ENCODE data around the gene VAV1.
A peak's percentile ranks its signal among the peaks of the same experiment; 100 is the strongest.

Gene VAV1

DNA sequence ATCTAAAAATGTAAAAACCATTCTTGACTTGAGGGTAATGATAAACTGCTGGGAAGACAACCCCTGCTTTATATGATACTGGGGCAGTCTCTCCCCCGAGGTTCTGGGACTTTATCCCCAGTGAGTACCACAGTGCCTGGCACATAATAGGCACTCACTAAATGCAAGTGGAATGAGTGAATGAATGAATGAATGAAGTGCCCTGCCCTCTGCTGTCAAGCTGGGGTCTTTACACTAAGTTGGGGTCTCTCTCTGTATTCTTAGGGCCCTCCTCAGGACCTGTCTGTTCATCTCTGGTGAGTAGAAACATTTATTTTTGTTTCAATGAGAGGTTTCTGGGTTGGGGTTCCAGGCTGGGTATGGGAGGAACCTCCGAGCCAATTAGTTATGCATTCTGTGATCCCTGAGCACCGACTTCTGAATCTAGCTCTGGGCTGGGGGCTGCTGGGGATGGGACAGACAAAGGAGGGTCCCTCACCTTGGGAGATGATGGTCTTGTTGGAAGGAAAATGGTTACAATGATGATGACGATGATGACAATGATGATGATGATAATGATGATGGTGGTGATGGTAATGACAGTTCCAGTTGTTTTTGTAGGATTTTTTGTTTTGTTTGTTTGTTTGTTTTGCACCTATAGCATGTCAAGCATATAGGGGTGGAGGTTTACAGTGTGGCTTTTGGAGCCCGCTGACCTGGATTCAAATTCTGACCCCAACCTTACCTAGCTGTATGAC is 70.5 kb downstream of the VAV1 start:
- H3K9me3 ChIP-seq (ENCODE audit: control extremely low read depth in 1 of 5, control insufficient read depth in 4 of 5, insufficient read depth in 2 of 5, low read depth in 1 of 5, low read length in 4 of 5): no peaks in the 10 kb centered on the region
- WGBS (ENCODE audit: insufficient coverage): 100% methylated on average over 4 of the region's 5 CpGs
- peaks cover 10 to 44% (median 23%) of the 10 kb centered on the region in 4 experiments for H3K36me3 ChIP-seq (ENCODE audit: control insufficient read depth in 4 of 4, insufficient read depth in 4 of 4, low read length in 3 of 4)
- CTCF ChIA-PET: interaction anchor here (0.7 kb wide), 2 partner anchors 85 to 105 kb away, joined by 3 read pairs; partner anchors contain the start of gene GPR108
- POLR2A ChIA-PET: no interaction called here
- no peaks in the 10 kb centered on the region for H3K4me1 ChIP-seq (ENCODE audit: control extremely low read depth in 1 of 4, control insufficient read depth in 4 of 4, insufficient read depth in 4 of 4, low read length in 3 of 4)
- DNase-seq: no peak
- H3K27me3 ChIP-seq (replicated peaks in 2 of 5; ENCODE audit: control insufficient read depth in 4 of 5, insufficient read depth in 5 of 5, low read length in 4 of 5): no peaks in the 10 kb centered on the region
- H3K4me3 ChIP-seq (ENCODE audit: control insufficient read depth in 1 of 7, extremely low read depth in 1 of 7, insufficient read depth in 4 of 7, low read depth in 2 of 7, low read length in 6 of 7): no peak overlapping the region
- peak overlapping the region in 1 of 2 experiments; percentile 3 for H3K27ac ChIP-seq (ENCODE audit: insufficient read depth in 1 of 2, low read depth in 1 of 2, low read length in 2 of 2, poor library complexity in 1 of 2, severe bottlenecking in 2 of 2)

DNA sequence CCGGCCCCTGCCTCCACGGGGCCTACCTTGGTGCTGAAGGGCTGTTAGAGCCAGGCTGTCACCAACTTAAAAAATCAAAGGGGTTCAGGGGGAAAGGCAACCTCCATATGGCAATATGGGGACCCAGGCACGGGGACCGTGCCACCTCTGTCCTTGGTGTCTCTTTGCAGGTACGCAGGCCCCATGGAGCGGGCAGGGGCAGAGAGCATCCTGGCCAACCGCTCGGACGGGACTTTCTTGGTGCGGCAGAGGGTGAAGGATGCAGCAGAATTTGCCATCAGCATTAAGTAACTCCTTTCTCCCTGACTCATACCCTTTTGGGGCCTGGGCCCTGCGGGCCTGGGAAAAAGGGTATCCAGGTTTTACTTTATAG is 75.3 kb downstream of the VAV1 start:
- no peaks in the 10 kb centered on the region for H3K27me3 ChIP-seq (replicated peaks in 2 of 5; ENCODE audit: control insufficient read depth in 4 of 5, insufficient read depth in 5 of 5, low read length in 4 of 5)
- peaks cover 10 to 54% (median 40%) of the 10 kb centered on the region in 4 experiments for H3K36me3 ChIP-seq (ENCODE audit: control insufficient read depth in 4 of 4, insufficient read depth in 4 of 4, low read length in 3 of 4)
- ChIA-PET CTCF (no interaction called here), POLR2A (no interaction called here)
- no peak overlapping the region for H3K27ac ChIP-seq (ENCODE audit: insufficient read depth in 1 of 2, low read depth in 1 of 2, low read length in 2 of 2, poor library complexity in 1 of 2, severe bottlenecking in 2 of 2)
- DNase-seq: no peak
- no peaks in the 10 kb centered on the region for H3K9me3 ChIP-seq (ENCODE audit: control extremely low read depth in 1 of 5, control insufficient read depth in 4 of 5, insufficient read depth in 2 of 5, low read depth in 1 of 5, low read length in 4 of 5)
- no peak overlapping the region for H3K4me3 ChIP-seq (ENCODE audit: control insufficient read depth in 1 of 7, extremely low read depth in 1 of 7, insufficient read depth in 4 of 7, low read depth in 2 of 7, low read length in 6 of 7)
- no peaks in the 10 kb centered on the region for H3K4me1 ChIP-seq (ENCODE audit: control extremely low read depth in 1 of 4, control insufficient read depth in 4 of 4, insufficient read depth in 4 of 4, low read length in 3 of 4)
- 94% methylated on average over 10 of the region's 11 CpGs for WGBS (ENCODE audit: insufficient coverage)

DNA sequence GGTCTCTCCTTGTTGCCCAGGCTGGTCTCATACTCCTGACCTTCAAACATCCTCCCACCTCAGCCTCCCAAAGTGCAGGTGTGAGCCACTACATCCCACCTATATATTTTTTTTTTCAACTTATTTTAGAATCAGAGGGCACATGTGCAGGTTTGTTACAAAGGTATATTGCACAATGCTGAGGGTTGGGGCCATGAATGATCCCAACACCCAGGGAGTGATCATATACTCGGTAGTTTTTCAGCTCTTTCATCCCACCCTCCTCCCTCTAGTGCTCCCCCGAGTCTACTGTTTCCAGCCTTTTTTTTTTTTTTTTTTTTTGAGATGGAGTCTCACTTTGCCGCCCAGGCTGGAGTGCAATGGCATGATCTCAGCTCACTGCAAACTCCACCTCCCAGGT is 76.5 kb downstream of the VAV1 start:
- no CpG with 5 or more reads among the region's 3 CpGs for WGBS (ENCODE audit: insufficient coverage)
- Histone ChIP-seq H3K4me3 (ENCODE audit: control insufficient read depth in 1 of 7, extremely low read depth in 1 of 7, insufficient read depth in 4 of 7, low read depth in 2 of 7, low read length in 6 of 7) (no peak overlapping the region), H3K27ac (ENCODE audit: insufficient read depth in 1 of 2, low read depth in 1 of 2, low read length in 2 of 2, poor library complexity in 1 of 2, severe bottlenecking in 2 of 2) (no peak overlapping the region), H3K4me1 (ENCODE audit: control extremely low read depth in 1 of 4, control insufficient read depth in 4 of 4, insufficient read depth in 4 of 4, low read length in 3 of 4) (no peaks in the 10 kb centered on the region), H3K9me3 (ENCODE audit: control extremely low read depth in 1 of 5, control insufficient read depth in 4 of 5, insufficient read depth in 2 of 5, low read depth in 1 of 5, low read length in 4 of 5) (no peaks in the 10 kb centered on the region), H3K27me3 (replicated peaks in 2 of 5; ENCODE audit: control insufficient read depth in 4 of 5, insufficient read depth in 5 of 5, low read length in 4 of 5) (no peaks in the 10 kb centered on the region), H3K36me3 (ENCODE audit: control insufficient read depth in 4 of 4, insufficient read depth in 4 of 4, low read length in 3 of 4) (peaks cover 12 to 63% (median 41%) of the 10 kb centered on the region in 4 experiments)
- CTCF ChIA-PET: interaction anchor here (1.0 to 1.2 kb wide), 2 partner anchors 10 to 18 kb away, joined by 3 read pairs; no protein-coding TSS in a partner anchor
- no peak for DNase-seq
- POLR2A ChIA-PET: no interaction called here

DNA sequence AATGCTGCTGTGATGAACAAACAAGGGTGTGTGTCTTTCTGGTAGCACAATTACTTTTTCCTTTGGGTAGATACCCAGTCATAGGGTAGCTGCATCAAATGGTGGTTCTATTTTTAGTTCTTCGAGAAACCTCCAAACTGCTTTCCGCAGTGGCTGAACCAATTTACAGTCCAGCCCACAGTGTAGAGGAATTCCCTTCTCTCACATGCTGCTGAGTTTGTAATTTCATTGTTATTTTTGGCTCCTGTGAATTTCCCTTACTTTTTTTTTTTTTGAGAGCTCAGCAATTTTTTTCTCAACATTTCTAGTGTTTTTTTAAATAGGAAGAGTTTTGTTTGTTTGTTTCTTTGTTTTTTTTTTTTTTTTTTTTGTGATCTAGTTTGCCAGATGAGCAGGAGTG is 77.4 kb downstream of the VAV1 start:
- Histone ChIP-seq H3K4me3 (ENCODE audit: control insufficient read depth in 1 of 7, extremely low read depth in 1 of 7, insufficient read depth in 4 of 7, low read depth in 2 of 7, low read length in 6 of 7) (no peak overlapping the region), H3K4me1 (ENCODE audit: control extremely low read depth in 1 of 4, control insufficient read depth in 4 of 4, insufficient read depth in 4 of 4, low read length in 3 of 4) (no peaks in the 10 kb centered on the region), H3K27me3 (replicated peaks in 2 of 5; ENCODE audit: control insufficient read depth in 4 of 5, insufficient read depth in 5 of 5, low read length in 4 of 5) (no peaks in the 10 kb centered on the region), H3K27ac (ENCODE audit: insufficient read depth in 1 of 2, low read depth in 1 of 2, low read length in 2 of 2, poor library complexity in 1 of 2, severe bottlenecking in 2 of 2) (no peak overlapping the region), H3K9me3 (ENCODE audit: control extremely low read depth in 1 of 5, control insufficient read depth in 4 of 5, insufficient read depth in 2 of 5, low read depth in 1 of 5, low read length in 4 of 5) (no peaks in the 10 kb centered on the region), H3K36me3 (ENCODE audit: control insufficient read depth in 4 of 4, insufficient read depth in 4 of 4, low read length in 3 of 4) (peaks cover 9 to 66% (median 42%) of the 10 kb centered on the region in 4 experiments)
- CTCF ChIA-PET: interaction anchor here (1.0 to 1.2 kb wide), 2 partner anchors 10 to 19 kb away, joined by 3 read pairs; no protein-coding TSS in a partner anchor
- POLR2A ChIA-PET: interaction anchor here (0.6 kb wide), 1 partner anchor 21 kb away, joined by 5 read pairs; no protein-coding TSS in a partner anchor
- DNase-seq: no peak
- 100% methylated on average over 2 of the region's 2 CpGs for WGBS (ENCODE audit: insufficient coverage)

DNA sequence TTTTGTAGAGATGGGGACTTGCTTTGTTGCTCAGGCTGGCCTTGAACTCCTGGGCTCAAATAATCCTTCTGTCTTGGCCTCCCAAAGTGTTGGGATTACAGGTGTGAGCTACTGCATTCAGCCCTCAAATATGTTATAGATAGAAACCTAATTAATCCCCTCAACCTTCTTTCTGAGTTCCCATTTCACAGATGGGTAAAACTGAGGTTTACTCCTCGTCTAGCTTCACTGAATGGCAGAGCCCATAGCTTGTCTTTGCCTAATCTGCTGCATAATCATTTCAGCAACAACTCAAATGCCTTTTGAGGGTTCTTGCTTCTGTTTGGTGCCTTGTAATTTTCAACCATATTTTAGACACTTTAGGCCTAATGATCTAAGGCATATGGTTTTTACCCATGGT is 78.9 kb downstream of the VAV1 start:
- 100% methylated on average over 1 of the region's 1 CpG for WGBS (ENCODE audit: insufficient coverage)
- no peak for DNase-seq
- H3K36me3 ChIP-seq (ENCODE audit: control insufficient read depth in 4 of 4, insufficient read depth in 4 of 4, low read length in 3 of 4): peaks cover 9 to 76% (median 48%) of the 10 kb centered on the region in 4 experiments
- no peaks in the 10 kb centered on the region for H3K27me3 ChIP-seq (replicated peaks in 2 of 5; ENCODE audit: control insufficient read depth in 4 of 5, insufficient read depth in 5 of 5, low read length in 4 of 5)
- ChIA-PET POLR2A (no interaction called here), CTCF (interaction anchor here (1.8 kb wide), 1 partner anchor 12 kb away, joined by 7 read pairs; no protein-coding TSS in a partner anchor)
- no peaks in the 10 kb centered on the region for H3K9me3 ChIP-seq (ENCODE audit: control extremely low read depth in 1 of 5, control insufficient read depth in 4 of 5, insufficient read depth in 2 of 5, low read depth in 1 of 5, low read length in 4 of 5)
- H3K27ac ChIP-seq (ENCODE audit: insufficient read depth in 1 of 2, low read depth in 1 of 2, low read length in 2 of 2, poor library complexity in 1 of 2, severe bottlenecking in 2 of 2): no peak overlapping the region
- H3K4me1 ChIP-seq (ENCODE audit: control extremely low read depth in 1 of 4, control insufficient read depth in 4 of 4, insufficient read depth in 4 of 4, low read length in 3 of 4): no peaks in the 10 kb centered on the region
- no peak overlapping the region for H3K4me3 ChIP-seq (ENCODE audit: control insufficient read depth in 1 of 7, extremely low read depth in 1 of 7, insufficient read depth in 4 of 7, low read depth in 2 of 7, low read length in 6 of 7)

DNA sequence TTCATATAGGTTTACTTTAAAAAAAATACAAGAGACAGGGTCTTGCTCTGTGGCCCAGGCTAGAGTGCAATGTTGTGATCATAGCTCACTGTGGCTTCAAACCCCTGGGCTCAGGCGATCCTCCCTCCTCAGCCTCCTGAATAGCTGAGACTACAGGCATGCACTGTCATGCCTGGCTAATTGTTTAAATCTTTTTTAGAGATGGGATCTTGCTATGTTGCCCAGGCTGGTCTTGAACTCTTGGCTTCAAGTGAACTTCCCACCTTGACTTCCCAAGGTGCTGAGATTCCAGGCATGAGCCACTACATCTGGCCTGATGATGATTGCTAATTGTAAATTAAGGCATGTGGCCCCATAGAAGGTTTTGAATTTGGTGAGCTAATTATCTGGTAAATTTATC is 79.5 kb downstream of the VAV1 start:
- ChIA-PET CTCF (interaction anchor here (1.8 kb wide), 1 partner anchor 11 kb away, joined by 7 read pairs; no protein-coding TSS in a partner anchor), POLR2A (no interaction called here)
- no peak overlapping the region for H3K27ac ChIP-seq (ENCODE audit: insufficient read depth in 1 of 2, low read depth in 1 of 2, low read length in 2 of 2, poor library complexity in 1 of 2, severe bottlenecking in 2 of 2)
- WGBS (ENCODE audit: insufficient coverage): no CpG with 5 or more reads among the region's 1 CpG
- H3K9me3 ChIP-seq (ENCODE audit: control extremely low read depth in 1 of 5, control insufficient read depth in 4 of 5, insufficient read depth in 2 of 5, low read depth in 1 of 5, low read length in 4 of 5): no peaks in the 10 kb centered on the region
- H3K4me3 ChIP-seq (ENCODE audit: control insufficient read depth in 1 of 7, extremely low read depth in 1 of 7, insufficient read depth in 4 of 7, low read depth in 2 of 7, low read length in 6 of 7): no peak overlapping the region
- no peak for DNase-seq
- no peaks in the 10 kb centered on the region for H3K4me1 ChIP-seq (ENCODE audit: control extremely low read depth in 1 of 4, control insufficient read depth in 4 of 4, insufficient read depth in 4 of 4, low read length in 3 of 4)
- H3K27me3 ChIP-seq (replicated peaks in 2 of 5; ENCODE audit: control insufficient read depth in 4 of 5, insufficient read depth in 5 of 5, low read length in 4 of 5): no peaks in the 10 kb centered on the region
- H3K36me3 ChIP-seq (ENCODE audit: control insufficient read depth in 4 of 4, insufficient read depth in 4 of 4, low read length in 3 of 4): peaks cover 12 to 78% (median 52%) of the 10 kb centered on the region in 4 experiments

DNA sequence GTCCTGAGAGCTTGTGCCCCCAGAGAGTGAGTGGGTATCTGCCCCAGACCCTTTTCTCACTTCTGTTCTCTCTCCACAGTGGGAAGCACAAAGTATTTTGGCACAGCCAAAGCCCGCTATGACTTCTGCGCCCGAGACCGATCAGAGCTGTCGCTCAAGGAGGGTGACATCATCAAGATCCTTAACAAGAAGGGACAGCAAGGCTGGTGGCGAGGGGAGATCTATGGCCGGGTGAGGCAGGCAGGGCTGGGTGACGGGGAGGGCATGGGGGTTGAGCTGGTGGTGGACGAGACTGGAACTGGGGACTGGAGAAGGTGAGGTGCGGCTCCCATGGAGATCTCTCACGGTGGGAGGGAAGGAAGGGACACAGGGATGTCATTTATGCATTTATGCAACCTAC is 81.4 kb downstream of the VAV1 start:
- WGBS (ENCODE audit: insufficient coverage): 99% methylated on average over 9 of the region's 11 CpGs
- no peaks in the 10 kb centered on the region for H3K4me1 ChIP-seq (ENCODE audit: control extremely low read depth in 1 of 4, control insufficient read depth in 4 of 4, insufficient read depth in 4 of 4, low read length in 3 of 4)
- H3K36me3 ChIP-seq (ENCODE audit: control insufficient read depth in 4 of 4, insufficient read depth in 4 of 4, low read length in 3 of 4): peaks cover 12 to 69% (median 45%) of the 10 kb centered on the region in 4 experiments
- no peaks in the 10 kb centered on the region for H3K9me3 ChIP-seq (ENCODE audit: control extremely low read depth in 1 of 5, control insufficient read depth in 4 of 5, insufficient read depth in 2 of 5, low read depth in 1 of 5, low read length in 4 of 5)
- DNase-seq: no peak
- ChIA-PET CTCF (no interaction called here), POLR2A (no interaction called here)
- no peak overlapping the region for H3K4me3 ChIP-seq (ENCODE audit: control insufficient read depth in 1 of 7, extremely low read depth in 1 of 7, insufficient read depth in 4 of 7, low read depth in 2 of 7, low read length in 6 of 7)
- no peak overlapping the region for H3K27ac ChIP-seq (ENCODE audit: insufficient read depth in 1 of 2, low read depth in 1 of 2, low read length in 2 of 2, poor library complexity in 1 of 2, severe bottlenecking in 2 of 2)
- H3K27me3 ChIP-seq (replicated peaks in 2 of 5; ENCODE audit: control insufficient read depth in 4 of 5, insufficient read depth in 5 of 5, low read length in 4 of 5): no peaks in the 10 kb centered on the region
